Right kidney (tissue), 9 donors: ENCODE measurements around the gene ZNF143.
"Not testable (repeated sequence)": the region's sequence is repeated elsewhere in the genome, so short reads cannot be mapped to it uniquely, and the experiment has no call there.

Experiments
- DNase-seq: peaks from one replicate; pipeline ENCODE4 v3.0.0-alpha.2; 2016
- long read RNA-seq, 8 donors: transcript quantifications; one replicate each; lab custom pipeline, GENCODE V29; 2026

ZNF143 gene
- long read RNA-seq, donor 1, partial matches to known transcripts, result 0 of 3 reads
- long read RNA-seq, donor 1, other reads (novel, unspliced or antisense), result 0 of 3 reads
- long read RNA-seq, donor 2, partial matches to known transcripts, result 0 of 1 reads
- long read RNA-seq, donor 2, other reads (novel, unspliced or antisense), result 0 of 1 reads
- long read RNA-seq, donor 3, partial matches to known transcripts, result 0 of 4 reads
- long read RNA-seq, donor 3, other reads (novel, unspliced or antisense), result 0 of 4 reads
- long read RNA-seq, donor 4, transcript ZNF143-203 (16 exons, 2,947 nt), result major isoform, 5 of 7 reads
- long read RNA-seq, donor 4, partial matches to known transcripts, result 0 of 7 reads
- long read RNA-seq, donor 4, other reads (novel, unspliced or antisense), result 0 of 7 reads
- long read RNA-seq, donor 5, partial matches to known transcripts, result 0 of 2 reads
- long read RNA-seq, donor 5, other reads (novel, unspliced or antisense), result 0 of 2 reads
- long read RNA-seq, donor 6, partial matches to known transcripts, result 0 of 2 reads
- long read RNA-seq, donor 6, other reads (novel, unspliced or antisense), result 0 of 2 reads
- long read RNA-seq, donor 7, partial matches to known transcripts, result 0 of 4 reads
- long read RNA-seq, donor 7, other reads (novel, unspliced or antisense), result 0 of 4 reads
- long read RNA-seq, donor 8, partial matches to known transcripts, result 0 of 1 reads
- long read RNA-seq, donor 8, other reads (novel, unspliced or antisense), result 0 of 1 reads

DNA sequence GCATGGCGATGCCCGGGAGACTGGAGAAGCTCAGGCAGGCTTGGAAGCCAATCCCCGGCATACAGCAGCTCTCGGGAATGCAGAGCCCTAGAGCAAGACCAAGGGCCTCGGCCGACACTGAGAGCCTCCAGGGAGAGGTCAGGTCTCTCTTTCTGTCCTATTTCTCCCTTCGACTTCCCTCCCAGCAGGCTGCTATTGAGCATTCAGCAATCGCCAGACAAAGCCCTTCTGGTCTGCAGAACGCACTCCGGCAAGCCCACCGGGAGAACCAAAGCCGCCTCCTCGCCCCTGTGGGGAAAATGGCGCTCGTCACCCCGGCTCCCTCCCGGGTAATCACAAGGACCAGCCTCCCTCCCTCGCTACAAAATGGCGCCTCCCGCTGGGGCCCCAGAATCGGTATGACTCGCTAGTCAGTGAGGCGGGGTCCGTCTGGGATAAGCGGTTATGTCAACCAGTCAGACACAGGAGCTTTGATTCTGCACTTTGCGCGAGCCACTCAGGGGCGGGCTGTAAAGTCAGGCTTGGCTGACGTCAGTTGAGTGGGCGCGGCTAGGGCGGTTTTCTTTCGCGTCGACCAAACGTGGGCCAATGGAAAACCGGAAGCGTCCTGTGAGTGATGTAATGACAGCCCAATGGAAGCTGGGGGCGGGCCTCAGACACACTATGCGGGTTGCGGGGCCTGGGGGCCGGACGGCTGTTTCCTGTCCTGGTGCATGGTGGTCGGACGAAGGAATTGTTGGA lies at the start of gene ZNF143:
Gene ZNF143 (plus strand): TSS at position 691 of the 741 bp plus-strand sequence. CDS start 10,297 bp downstream, outside the sequence.
- peak; percentile 96 for DNase-seq

DNA sequence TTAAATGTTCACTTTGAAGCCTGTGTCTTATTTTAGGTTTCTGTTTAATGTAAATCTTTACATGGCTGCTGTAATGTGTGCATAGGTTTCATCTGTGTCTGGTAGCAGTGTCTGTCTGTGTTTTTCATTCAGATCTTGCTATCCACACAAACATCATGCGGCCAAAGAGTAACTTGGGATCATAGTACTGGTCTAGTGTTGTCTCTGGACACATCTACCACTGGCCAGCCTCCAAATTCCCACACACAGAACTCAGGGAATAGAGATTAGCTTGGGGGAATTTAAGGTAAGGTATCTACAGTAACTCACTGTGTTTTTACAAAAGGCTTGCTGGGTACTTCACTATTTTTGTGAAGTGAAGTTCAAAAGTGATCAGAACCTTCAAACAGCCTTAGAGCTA lies 32.1 kb upstream of the ZNF143 start:
- DNase-seq, result no peak

DNA sequence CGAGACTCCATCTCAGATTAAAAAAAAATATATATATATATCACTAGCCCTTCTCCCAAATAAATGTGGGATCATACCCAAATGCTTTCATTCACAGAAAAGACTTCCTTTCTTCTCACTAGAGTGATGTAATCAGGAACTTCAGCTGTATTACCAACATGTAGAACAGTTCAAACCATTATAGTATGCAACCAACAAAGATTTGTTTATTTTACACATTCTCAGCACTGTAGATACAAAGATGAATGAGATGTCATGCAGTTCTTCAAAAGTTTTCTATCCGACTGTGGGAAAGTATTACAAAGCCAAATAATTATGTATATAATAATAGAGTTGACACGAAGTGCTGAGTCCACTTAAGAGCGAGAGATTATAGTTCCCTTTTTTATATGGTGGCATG lies 22.2 kb upstream of the ZNF143 start:
- DNase-seq, result no peak

DNA sequence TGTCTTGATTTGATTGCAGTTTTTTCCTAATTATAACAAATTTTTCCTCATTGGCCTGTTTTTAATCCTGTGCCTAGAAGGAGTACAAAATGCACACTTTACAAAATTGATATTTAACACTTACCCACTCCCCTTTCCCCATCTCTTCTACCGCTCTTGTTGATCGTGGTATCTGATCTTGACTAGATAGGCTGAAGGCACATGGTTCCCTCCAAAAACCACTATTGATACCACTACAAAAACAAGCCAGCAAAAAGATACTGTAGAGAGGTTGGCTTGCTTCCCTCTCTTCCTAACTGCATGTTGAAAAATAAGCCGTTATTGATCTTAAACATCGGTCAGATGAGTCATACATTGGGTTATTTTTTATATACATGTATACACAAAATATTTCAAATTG lies 14.6 kb upstream of the ZNF143 start:
- no peak for DNase-seq

DNA sequence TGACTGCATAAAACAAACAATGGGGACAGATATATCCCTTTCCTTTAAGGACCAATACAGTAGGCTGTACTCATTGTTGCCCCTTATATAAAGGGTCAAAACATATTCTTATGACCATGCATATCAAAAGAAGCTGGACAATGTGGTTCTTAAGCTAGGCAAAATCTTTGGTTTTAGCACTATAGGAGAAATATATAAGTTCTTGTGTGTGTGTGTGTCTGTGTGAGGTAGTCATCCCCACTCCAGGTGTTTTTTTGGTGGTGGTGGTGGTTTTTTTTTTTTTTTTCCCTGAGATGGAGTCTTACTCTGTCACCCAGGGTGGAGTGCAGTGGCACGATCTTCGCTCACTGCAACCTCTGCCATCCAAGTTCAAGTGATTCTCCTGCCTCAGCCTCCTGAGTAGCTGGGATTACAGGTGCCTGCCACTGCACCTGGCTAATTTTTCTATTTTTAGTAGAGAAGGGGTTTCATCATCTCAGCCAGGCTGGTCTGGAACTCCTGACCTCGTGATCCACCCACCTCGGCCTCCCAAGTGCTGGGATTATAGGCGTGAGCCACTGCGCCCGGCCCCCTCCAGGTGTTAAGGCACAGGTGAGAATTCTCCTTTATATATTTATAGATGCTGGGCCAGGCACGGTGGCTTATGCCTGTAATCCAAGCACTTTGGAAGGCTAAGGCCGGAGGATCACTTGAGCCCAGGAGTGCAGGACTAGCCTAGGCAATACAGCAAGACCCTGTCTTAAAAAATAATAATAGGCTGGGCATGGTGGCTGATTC lies 12.0 kb upstream of the ZNF143 start:
- DNase-seq, result no peak

DNA sequence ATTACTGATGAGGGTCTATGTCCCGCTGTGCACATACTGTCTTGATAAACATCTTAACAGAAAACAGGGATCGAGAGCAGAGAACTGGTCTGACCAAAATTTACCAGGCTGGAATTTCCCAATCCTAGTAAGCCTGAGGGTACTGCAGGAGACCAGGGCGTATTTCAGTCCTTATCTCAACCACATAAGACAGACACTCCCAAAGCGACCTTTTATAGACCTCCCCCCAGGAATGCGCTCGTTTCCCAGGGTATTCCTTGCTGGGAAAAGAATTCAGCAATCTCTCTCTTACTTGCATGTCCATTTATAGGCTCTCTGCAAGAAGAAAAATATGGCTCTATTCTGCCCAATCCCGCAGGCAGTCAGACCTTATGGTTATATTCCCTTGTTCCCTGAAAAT lies 8.8 kb upstream of the ZNF143 start:
- not testable (repeated sequence) for DNase-seq

DNA sequence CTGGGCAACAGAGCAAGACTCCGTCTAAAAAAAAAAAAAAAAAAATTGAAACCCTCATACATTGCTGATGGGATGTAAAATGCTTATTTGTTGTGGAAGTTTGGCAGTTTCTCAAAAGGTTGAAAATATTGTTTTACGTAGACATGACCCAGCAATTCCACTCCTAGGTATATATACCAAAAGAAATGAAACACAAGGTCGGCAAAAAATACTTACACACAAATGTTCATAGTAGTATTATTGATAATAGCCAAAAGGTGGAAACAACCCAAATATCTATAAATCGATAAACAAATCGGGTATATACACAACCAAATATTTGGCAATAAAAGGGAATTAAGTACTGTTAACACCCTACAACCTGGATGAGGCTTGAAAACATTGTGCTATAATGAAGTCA lies 5.1 kb upstream of the ZNF143 start:
- no peak for DNase-seq

DNA sequence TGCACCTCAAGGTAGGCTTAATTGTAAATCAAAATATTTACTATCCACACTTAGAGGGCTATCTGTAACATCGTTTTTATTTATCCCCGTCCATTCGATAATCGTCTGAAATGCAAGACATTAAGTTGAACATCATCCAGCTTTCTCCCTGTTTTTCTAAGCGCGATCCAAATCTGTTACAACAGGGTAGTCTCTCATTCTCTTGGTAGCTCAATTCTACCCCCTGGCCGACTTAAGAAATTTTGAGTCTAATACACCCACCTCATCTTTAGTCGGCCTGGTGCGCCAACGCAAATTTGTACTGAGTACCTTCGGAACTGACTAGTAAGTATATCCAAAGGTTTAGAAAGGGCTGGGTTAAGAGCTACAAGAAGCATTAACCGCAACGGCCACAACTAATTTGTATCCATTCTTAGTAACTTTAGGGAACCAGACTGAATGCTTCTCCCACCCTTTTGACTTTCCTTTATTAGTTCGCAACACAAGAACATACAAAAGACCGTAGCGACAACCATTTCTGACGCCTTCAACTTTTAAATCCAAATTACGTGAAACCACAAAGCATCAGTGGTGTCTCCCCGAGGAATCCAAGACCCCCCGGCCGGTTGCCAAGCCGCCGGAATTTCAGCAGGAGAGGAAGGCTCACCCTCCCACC lies 1.0 kb upstream of the ZNF143 start:
- no peak for DNase-seq

DNA sequence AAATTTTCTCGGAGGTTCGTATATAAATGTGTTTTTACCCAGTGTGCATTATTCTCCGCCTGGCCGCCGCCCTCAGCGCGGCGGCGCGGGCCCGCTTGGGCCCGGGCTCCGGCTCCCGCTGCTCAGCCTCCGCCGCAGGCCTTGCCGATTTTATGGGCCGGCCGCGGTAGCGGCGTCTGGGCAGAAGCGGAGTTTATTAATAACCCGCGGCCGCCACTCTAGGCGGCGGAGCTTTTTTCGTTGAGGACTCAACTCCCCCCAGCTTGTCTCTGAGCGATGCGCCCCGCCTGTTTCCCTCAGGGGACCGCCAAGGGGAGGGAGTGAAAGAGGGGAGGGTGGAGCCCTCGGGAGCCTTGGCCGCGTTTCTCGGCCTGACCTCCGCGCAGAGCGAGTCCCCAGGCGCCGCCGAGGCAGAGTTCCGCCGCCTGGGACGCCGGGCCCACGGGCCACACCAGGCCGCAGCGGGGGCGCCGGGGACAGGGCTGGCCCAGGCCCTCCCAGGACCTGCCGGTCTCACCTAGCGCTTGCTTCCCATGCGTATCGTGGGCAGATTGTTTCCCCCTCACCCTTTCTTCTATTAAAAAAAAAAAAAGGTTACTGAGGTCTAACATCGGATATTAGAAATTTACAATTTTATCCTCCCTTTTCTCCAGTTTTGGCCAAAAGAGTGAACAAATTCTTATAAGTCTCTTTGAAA lies 399 bp downstream of the ZNF143 start:
- DNase-seq, result peak; percentile 99

DNA sequence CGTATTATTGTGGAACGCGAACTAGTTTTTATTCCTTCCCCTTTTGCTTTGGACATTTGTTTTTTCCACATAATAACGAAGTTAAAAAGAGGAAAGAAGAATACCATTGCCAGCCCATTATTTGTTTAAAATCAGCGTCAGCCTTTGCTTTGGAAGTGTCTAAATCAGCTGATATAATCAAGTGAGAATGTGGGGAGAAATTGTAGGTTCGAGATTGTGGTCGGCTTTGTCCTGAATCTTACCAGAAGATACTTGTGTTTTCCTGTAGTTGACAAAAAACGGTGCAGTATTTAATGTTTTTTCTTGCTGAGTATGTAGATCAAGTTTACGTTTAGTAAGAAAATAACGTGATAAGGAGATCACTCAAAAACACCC lies 935 bp downstream of the ZNF143 start:
- DNase-seq, result no peak

DNA sequence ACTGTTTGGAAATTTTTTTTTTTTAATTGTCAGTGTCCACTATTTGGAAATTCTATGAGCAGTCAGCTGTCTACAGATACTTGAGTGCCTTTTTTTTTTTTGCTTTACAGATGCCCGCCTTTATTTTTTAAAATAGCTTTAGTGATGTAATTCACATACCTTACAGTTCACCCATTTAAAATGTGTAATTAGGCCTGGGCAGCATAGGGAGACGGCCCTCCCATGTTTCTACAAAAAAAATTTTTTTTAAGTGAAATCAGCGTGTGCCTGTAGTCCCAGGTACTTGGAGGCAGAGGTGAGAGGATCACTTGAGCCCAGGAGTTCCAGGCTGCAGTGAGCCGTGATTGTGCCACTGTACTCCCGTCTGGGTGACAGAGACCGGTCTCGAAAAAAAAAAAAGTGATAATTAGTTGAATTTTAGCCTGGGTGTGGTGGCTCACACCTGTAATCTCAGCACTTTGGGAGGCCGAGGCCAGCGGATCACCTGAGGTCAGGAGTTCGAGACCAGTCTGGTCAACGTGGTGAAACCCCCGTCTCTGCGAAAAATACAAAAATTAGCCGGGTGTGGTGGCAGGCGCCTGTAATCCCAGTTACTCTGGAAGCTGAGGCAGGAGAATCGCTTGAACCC lies 1.5 kb downstream of the ZNF143 start:
- no peak for DNase-seq

DNA sequence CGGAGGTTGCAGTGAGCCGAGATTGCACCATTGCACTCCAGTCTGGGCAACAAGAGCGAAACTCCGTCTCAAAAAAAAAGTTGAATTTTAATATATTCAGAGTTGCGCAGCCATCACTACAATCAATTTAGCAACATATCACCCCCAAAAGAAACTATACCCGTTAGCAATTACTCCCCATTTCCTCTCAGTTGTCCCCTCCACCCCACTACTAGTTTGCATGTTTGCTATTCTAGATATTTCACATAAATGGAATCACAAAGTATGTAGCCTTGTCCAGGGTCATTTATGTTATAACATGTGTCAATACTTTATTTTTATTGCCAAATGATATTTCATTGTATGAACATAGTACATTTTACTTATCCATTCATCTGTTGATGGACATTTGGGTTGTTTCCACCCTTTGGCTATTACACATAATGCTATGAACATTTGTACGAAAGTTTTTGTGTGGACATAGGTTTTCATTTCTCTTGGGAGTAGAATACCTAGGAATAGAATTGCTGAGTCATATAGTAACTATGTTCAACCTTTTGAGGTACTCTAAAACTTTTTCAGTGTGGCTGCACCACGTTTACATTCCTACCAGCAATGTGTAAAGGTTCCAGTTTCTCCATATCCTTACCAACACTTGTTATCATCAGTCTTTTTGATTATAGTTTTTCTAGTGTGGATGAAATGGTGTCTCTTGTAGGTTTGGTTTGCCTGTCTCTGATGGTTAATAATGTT lies 2.2 kb downstream of the ZNF143 start:
- DNase-seq, result no peak

DNA sequence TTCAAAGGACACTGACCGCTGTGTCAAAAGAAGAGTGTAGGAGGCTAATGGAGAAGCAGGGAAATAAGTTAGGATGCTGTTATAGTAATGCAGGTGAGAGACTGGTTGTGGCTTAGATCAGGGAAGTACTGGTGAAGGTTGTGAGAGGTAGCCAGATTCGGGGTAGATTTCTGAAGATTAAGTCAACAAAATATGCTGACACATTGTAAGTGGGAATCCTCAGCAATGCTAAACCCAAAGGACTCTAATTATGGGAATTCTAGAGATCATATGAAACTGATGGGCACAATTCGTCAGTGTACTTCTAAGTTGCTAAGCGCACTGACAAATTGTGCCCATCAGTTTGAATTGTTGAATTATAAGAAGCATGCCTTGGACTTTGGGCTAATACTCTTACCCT lies 10.0 kb downstream of the ZNF143 start:
- no peak for DNase-seq

DNA sequence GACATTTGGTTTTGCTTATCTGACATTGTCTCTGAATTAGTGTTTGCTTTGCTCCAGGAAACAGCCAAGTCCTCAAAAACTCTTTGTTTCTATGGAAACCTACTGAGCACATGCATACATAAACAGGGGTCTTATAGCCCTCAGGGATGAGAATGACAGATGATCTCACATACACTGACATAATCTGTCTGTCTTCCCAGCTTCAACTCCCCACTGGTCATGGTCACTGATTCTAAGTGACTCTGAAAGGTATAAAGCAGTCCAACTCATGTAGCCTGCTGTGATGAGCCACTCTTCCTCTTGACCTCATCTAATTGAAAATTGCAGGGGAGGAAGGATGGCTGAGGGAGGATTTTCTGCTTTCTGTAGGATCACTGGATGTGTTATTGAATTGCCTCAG lies 12.6 kb downstream of the ZNF143 start:
- DNase-seq, result no peak

DNA sequence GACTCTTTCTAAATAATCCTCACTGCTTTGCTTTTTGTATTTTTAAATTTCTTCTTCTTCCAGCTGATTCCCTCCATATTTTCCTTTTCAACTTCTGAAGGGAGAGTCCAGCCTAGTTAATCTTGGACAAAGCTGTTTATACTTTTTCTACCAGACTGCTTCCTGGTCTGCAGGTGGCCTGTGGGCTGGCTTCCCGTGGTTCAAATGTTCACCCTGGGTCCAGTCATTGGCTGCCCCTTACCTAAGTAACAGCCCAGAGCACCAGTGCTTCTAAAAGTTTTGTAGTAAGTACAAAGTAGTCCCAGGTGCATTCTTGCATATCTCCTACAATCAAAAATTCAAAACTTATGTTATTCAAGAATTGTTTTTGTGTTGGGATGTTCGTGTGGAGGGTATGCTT lies 19.1 kb downstream of the ZNF143 start:
- no peak for DNase-seq

DNA sequence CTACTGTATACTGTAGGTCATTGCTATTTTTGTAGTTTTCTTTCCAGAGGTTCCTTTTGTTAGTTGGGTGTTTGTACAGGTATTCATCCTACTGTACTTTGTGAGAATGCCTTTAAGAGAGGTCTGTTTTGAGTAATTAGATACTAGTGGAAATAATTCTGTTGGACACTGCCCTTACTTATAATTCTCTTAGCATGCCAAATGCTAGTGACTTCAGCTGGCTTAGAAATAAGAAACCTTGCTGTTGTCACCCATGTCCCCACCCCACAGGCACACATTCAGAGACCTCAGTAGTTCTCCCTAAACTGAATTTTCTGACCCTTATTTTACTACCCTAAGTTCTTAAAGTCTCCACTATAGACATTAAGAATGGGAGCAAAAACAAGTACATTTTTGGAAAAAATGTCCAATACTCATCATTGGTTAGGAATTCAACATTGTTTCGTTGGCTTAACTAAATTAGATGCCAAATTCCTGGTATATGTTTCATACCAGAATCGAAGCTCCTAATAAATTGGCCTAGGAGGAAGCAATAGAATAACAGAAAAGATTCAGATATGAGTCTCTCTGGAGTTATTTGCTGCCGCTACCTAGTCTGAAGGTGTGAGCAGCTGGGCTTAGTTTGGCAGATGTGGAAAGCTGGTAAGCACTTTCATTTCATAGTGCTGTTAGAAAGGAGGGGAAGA lies 28.4 kb downstream of the ZNF143 start:
- DNase-seq, result no peak

DNA sequence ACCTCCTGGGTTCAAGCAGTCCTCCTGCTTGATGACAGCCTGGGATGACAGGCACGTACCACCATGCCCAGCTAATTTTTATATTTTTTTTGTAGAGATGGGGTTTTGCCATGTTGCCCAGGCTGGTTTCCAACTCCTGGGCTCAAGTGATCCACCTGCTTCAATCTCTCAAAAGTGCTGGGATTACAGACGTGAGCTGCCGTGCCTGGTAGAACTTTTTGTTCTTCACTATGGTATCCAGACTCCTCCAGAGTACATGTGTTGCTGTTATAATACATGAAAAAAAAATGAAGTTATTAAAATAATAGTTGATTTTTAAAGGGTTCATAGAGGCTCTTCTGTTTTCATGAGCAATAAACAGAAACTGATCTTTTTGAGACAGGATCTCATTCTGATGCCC lies 29.6 kb downstream of the ZNF143 start:
- DNase-seq, result no peak

DNA sequence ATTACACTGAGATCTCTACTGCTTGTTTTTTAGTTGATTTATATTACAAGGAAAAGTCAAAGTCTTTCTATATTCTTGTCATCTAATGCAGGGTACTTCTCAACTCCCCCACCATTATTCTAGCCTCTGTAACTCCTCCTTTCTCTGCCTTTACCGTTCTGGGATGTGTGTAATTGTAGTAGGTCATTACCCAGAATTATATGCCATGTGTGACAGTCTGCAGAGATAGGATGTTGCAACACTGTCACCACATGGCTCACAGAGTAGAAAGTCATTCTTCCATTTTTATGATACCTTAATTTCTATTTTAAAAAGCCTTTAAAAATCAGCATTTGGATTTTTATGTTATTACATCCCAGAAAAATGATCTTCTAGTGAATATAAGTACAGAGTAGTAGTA lies 32.7 kb downstream of the ZNF143 start:
- no peak for DNase-seq

DNA sequence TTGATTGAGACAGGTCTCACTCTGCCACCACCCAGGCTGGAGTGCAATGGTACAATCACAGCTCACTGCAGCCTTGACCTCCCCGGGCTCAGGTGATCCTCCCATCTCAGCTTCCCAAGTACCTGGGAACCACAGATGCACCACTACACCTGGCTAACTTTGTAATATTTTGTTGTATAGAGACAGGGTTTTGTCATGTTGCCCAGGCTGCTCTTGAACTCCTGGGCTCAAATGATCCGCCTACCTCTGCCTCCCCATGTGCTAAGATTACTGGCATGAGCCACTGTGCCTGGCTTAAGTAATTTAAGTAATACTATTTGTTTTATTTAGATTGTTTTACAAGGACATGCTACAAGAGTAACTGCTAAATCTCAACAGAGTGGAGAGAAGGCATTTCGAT lies 33.5 kb downstream of the ZNF143 start:
- no peak for DNase-seq
